DND-41 (cell line): ENCODE measurements around the gene ANKRD12.

Experiments used
- EZH2 ChIP-seq: IDR thresholded peaks from 3 replicates; pipeline ENCODE4 v1.6.1; 2012; ENCODE audit warnings: borderline replicate concordance, low read depth, mild to moderate bottlenecking, moderate library complexity, low read length, inconsistent platforms; ENCODE audit not compliant: severe bottlenecking
- TF ChIP-seq, protein P1 (sequence below): IDR thresholded peaks from 2 replicates; pipeline ENCODE4 v1.5.1; 2012; ENCODE audit warnings: borderline replicate concordance, low read length, moderate library complexity, mild to moderate bottlenecking; ENCODE audit not compliant: poor library complexity, severe bottlenecking; ENCODE audit errors: extremely low read depth

DNA sequence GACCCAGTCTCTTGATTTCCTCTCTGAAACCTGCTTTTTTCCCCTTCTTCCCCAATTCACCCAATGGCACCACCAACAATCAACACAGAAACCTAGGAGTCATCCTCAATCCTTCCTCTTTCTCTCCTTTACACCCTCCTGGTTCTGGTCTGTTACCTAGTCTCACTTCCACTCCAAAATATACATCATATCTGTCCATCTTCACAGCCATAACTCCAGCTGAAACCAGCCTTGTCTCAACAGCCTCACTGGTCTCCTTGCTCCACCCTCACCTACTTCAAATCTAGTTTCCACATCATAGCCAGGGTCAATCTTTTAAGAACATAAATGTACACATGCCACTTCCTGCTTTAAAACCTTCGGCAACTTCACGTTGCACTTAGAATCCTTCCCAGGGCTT, 186.2 kb downstream of the ANKRD12 start:
- TF ChIP-seq, protein P1, sequence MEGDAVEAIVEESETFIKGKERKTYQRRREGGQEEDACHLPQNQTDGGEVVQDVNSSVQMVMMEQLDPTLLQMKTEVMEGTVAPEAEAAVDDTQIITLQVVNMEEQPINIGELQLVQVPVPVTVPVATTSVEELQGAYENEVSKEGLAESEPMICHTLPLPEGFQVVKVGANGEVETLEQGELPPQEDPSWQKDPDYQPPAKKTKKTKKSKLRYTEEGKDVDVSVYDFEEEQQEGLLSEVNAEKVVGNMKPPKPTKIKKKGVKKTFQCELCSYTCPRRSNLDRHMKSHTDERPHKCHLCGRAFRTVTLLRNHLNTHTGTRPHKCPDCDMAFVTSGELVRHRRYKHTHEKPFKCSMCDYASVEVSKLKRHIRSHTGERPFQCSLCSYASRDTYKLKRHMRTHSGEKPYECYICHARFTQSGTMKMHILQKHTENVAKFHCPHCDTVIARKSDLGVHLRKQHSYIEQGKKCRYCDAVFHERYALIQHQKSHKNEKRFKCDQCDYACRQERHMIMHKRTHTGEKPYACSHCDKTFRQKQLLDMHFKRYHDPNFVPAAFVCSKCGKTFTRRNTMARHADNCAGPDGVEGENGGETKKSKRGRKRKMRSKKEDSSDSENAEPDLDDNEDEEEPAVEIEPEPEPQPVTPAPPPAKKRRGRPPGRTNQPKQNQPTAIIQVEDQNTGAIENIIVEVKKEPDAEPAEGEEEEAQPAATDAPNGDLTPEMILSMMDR = no peak
- TF ChIP-seq EZH2 = no peak
